Panc1 (cell line): Measurements from ENCODE around the gene RASSF6.

Source experiments
- POLR2AphosphoS5 ChIP-seq: IDR thresholded peaks from 2 replicates; pipeline ENCODE4 v1.6.1; 2012; ENCODE audit warnings: mild to moderate bottlenecking, low read depth, low read length, moderate library complexity
- SIN3A ChIP-seq: IDR thresholded peaks from 2 replicates; pipeline ENCODE4 v1.6.1; 2012; ENCODE audit warnings: low read depth, mild to moderate bottlenecking, low read length, moderate library complexity, borderline replicate concordance; ENCODE audit not compliant: insufficient read depth
- TCF7L2 ChIP-seq: IDR thresholded peaks from 2 replicates; pipeline ENCODE4 v1.6.1; 2011; ENCODE audit warnings: mild to moderate bottlenecking, low read depth, low read length, inconsistent platforms
- TF ChIP-seq, protein P1 (sequence below): fragments of 450-650 bp; IDR thresholded peaks from 2 replicates; pipeline ENCODE4 v1.5.1; 2017; ENCODE audit warnings: mild to moderate bottlenecking
- TF ChIP-seq, protein P2 (sequence below), 2 experiments: IDR thresholded peaks; 2 replicates each; pipeline ENCODE4 v1.6.1; 2011 to 2012; ENCODE audit warnings: low read depth in 2 of 2, control low read depth in 1 of 2, low read length in 1 of 2, mild to moderate bottlenecking in 1 of 2, moderate library complexity in 1 of 2; ENCODE audit not compliant: insufficient read depth in 1 of 2

DNA sequence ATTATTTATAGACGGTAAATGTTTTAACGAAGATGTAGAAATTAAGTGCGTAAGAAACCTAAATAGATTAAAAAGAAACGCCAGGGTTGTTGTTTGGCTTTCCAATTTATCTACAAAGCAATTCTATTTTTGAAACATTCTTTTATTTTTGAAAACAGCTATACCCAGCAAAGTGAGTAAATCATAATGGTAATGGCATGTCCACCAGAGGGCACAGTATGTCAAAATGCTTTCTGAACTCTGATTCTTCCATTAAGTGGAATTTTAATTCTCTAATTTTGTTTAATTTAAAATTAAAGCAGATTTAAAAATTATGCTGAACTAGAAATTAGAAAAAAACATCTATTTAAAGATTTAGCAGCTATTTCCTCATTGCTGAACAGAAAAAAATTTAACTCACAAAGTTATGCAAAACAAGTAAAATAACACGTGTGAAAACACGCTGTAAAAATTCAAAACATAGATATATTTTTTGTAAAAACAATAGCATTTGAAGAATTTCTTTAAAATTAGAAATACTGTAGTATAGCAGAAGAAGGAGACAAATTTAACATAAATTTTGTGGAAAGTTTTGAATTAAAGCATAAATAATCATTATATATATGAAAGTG lies 26.5 kb downstream of the RASSF6 start:
- TF ChIP-seq, protein P1, sequence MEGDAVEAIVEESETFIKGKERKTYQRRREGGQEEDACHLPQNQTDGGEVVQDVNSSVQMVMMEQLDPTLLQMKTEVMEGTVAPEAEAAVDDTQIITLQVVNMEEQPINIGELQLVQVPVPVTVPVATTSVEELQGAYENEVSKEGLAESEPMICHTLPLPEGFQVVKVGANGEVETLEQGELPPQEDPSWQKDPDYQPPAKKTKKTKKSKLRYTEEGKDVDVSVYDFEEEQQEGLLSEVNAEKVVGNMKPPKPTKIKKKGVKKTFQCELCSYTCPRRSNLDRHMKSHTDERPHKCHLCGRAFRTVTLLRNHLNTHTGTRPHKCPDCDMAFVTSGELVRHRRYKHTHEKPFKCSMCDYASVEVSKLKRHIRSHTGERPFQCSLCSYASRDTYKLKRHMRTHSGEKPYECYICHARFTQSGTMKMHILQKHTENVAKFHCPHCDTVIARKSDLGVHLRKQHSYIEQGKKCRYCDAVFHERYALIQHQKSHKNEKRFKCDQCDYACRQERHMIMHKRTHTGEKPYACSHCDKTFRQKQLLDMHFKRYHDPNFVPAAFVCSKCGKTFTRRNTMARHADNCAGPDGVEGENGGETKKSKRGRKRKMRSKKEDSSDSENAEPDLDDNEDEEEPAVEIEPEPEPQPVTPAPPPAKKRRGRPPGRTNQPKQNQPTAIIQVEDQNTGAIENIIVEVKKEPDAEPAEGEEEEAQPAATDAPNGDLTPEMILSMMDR, result peak; percentile 64; the same call in 1 of the 2 replicates
- no peak for TF ChIP-seq POLR2AphosphoS5
- TF ChIP-seq, protein P2, sequence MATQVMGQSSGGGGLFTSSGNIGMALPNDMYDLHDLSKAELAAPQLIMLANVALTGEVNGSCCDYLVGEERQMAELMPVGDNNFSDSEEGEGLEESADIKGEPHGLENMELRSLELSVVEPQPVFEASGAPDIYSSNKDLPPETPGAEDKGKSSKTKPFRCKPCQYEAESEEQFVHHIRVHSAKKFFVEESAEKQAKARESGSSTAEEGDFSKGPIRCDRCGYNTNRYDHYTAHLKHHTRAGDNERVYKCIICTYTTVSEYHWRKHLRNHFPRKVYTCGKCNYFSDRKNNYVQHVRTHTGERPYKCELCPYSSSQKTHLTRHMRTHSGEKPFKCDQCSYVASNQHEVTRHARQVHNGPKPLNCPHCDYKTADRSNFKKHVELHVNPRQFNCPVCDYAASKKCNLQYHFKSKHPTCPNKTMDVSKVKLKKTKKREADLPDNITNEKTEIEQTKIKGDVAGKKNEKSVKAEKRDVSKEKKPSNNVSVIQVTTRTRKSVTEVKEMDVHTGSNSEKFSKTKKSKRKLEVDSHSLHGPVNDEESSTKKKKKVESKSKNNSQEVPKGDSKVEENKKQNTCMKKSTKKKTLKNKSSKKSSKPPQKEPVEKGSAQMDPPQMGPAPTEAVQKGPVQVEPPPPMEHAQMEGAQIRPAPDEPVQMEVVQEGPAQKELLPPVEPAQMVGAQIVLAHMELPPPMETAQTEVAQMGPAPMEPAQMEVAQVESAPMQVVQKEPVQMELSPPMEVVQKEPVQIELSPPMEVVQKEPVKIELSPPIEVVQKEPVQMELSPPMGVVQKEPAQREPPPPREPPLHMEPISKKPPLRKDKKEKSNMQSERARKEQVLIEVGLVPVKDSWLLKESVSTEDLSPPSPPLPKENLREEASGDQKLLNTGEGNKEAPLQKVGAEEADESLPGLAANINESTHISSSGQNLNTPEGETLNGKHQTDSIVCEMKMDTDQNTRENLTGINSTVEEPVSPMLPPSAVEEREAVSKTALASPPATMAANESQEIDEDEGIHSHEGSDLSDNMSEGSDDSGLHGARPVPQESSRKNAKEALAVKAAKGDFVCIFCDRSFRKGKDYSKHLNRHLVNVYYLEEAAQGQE (IDR thresholded peaks at IDR 0.05; ENCODE audit: insufficient read depth in 1 of 2, low read depth in 2 of 2, low read length in 1 of 2), result no peak
- TF ChIP-seq SIN3A, result no peak
- TF ChIP-seq TCF7L2, result no peak
